Measurements from ENCODE around the gene DGKG.

The DGKG gene

DNA sequence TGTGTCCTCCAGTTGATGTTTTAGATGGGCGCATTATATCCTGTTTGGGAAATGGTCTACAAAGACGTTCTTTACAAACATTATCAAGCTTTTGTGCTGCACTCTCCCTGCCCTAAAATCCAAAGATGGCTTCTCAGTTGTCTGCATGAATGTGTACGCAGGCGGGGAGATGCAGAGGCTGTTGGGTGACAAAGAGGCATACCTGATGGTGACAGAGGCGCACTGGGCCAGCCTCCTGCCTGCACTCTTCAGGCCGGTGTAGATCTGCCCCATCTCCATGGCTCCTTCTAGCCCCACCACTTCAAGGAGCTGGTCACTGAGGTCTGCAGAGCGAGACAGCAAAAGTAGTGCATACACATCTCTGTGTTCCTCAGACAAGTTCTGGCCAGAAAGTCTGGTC, 197.3 kb downstream of the DGKG start:
- Histone ChIP-seq H3K9me3 (ENCODE audit: control insufficient read depth, insufficient read depth, low read length) (no peaks in the 10 kb centered on the region), H3K4me1 (ENCODE audit: control insufficient read depth, low read length) (no peaks in the 10 kb centered on the region), H3K27ac (ENCODE audit: low read depth, low read length) (no peak overlapping the region), H3F3A (ENCODE audit: control insufficient read depth, insufficient read depth) (no peaks in the 10 kb centered on the region), H3K4me3 (ENCODE audit: low read length) (no peak overlapping the region), H3K4me2 (ENCODE audit: low read length) (no peak overlapping the region), H3K36me3 (ENCODE audit: control insufficient read depth, low read length) (no peaks in the 10 kb centered on the region), H4K20me1 (ENCODE audit: control insufficient read depth, insufficient read depth, low read depth, low read length) (no peaks in the 10 kb centered on the region), H3K79me2 (ENCODE audit: control insufficient read depth, low read length) (no peaks in the 10 kb centered on the region), H3K9me2 (replicated peaks; ENCODE audit: control insufficient read depth, low read length) (no peaks in the 10 kb centered on the region), H3K27me3 (ENCODE audit: control insufficient read depth, low read length) (peaks cover 10% of the 10 kb centered on the region)
- TF ChIP-seq EZH2phosphoT487 (IDR thresholded peaks at IDR 0.05; ENCODE audit: borderline replicate concordance, low read length) = no peak
- TF ChIP-seq, protein P1, sequence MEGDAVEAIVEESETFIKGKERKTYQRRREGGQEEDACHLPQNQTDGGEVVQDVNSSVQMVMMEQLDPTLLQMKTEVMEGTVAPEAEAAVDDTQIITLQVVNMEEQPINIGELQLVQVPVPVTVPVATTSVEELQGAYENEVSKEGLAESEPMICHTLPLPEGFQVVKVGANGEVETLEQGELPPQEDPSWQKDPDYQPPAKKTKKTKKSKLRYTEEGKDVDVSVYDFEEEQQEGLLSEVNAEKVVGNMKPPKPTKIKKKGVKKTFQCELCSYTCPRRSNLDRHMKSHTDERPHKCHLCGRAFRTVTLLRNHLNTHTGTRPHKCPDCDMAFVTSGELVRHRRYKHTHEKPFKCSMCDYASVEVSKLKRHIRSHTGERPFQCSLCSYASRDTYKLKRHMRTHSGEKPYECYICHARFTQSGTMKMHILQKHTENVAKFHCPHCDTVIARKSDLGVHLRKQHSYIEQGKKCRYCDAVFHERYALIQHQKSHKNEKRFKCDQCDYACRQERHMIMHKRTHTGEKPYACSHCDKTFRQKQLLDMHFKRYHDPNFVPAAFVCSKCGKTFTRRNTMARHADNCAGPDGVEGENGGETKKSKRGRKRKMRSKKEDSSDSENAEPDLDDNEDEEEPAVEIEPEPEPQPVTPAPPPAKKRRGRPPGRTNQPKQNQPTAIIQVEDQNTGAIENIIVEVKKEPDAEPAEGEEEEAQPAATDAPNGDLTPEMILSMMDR (IDR thresholded peaks at IDR 0.05; ENCODE audit: low read depth, low read length, poor library complexity, severe bottlenecking) = no peak

GRCh38 chr3:186162221-186162620, 199.8 kb downstream of the DGKG start:
- no peak overlapping the region for H3K4me2 ChIP-seq (ENCODE audit: low read length)
- H3K36me3 ChIP-seq (ENCODE audit: control insufficient read depth, low read length) = no peaks in the 10 kb centered on the region
- H3K9me3 ChIP-seq (ENCODE audit: control insufficient read depth, insufficient read depth, low read length) = no peaks in the 10 kb centered on the region
- H3K4me3 ChIP-seq (ENCODE audit: low read length) = no peak overlapping the region
- peaks cover 10% of the 10 kb centered on the region for H3K27me3 ChIP-seq (ENCODE audit: control insufficient read depth, low read length)
- H3K9me2 ChIP-seq (replicated peaks; ENCODE audit: control insufficient read depth, low read length) = no peaks in the 10 kb centered on the region
- H3F3A ChIP-seq (ENCODE audit: control insufficient read depth, insufficient read depth) = no peaks in the 10 kb centered on the region
- H3K4me1 ChIP-seq (ENCODE audit: control insufficient read depth, low read length) = no peaks in the 10 kb centered on the region
- no peaks in the 10 kb centered on the region for H3K79me2 ChIP-seq (ENCODE audit: control insufficient read depth, low read length)
- TF ChIP-seq, protein P1 (IDR thresholded peaks at IDR 0.05; ENCODE audit: low read depth, low read length, poor library complexity, severe bottlenecking) = no peak
- no peak for TF ChIP-seq EZH2phosphoT487 (IDR thresholded peaks at IDR 0.05; ENCODE audit: borderline replicate concordance, low read length)
- H4K20me1 ChIP-seq (ENCODE audit: control insufficient read depth, insufficient read depth, low read depth, low read length) = no peaks in the 10 kb centered on the region
- H3K27ac ChIP-seq (ENCODE audit: low read depth, low read length) = no peak overlapping the region

DNA sequence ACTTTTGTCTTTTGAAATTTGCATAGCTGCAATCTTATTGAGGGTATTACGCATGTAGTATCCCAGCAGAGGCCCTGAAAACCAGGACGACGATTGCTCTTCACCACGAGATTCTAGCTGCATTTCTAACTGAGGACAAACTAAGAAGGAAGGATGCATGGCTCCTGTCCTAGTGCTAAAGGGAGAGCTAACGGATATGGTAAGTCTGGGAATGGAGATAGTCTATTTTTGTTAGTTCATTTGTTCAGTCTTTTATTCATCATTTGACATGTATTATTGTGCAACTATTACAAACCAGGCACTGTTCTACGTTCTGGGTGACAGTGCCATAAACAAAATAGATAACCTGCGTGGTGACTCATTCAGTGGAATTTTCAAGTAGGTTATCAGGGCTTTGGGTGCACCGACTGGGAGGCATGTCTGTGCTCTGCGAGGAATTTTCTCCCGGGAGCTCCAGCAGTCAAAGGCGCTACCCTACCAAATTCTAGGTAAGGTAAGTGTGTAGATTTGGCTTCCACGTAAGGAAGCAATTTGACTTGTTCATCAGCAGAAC, 201.3 kb downstream of the DGKG start:
- Histone ChIP-seq H3F3A (ENCODE audit: control insufficient read depth, insufficient read depth) (no peaks in the 10 kb centered on the region), H3K27ac (ENCODE audit: low read depth, low read length) (no peak overlapping the region), H3K9me3 (ENCODE audit: control insufficient read depth, insufficient read depth, low read length) (no peaks in the 10 kb centered on the region), H3K4me3 (ENCODE audit: low read length) (no peak overlapping the region), H4K20me1 (ENCODE audit: control insufficient read depth, insufficient read depth, low read depth, low read length) (no peaks in the 10 kb centered on the region), H3K4me2 (ENCODE audit: low read length) (no peak overlapping the region), H3K79me2 (ENCODE audit: control insufficient read depth, low read length) (no peaks in the 10 kb centered on the region), H3K9me2 (replicated peaks; ENCODE audit: control insufficient read depth, low read length) (no peaks in the 10 kb centered on the region), H3K36me3 (ENCODE audit: control insufficient read depth, low read length) (no peaks in the 10 kb centered on the region), H3K27me3 (ENCODE audit: control insufficient read depth, low read length) (peaks cover 8% of the 10 kb centered on the region), H3K4me1 (ENCODE audit: control insufficient read depth, low read length) (no peaks in the 10 kb centered on the region)
- TF ChIP-seq, protein P1 (IDR thresholded peaks at IDR 0.05; ENCODE audit: low read depth, low read length, poor library complexity, severe bottlenecking) = no peak
- no peak for TF ChIP-seq EZH2phosphoT487 (IDR thresholded peaks at IDR 0.05; ENCODE audit: borderline replicate concordance, low read length)
